Activated naive CD8-positive, alpha-beta T cell treated with anti-CD3 and anti-CD28 coated beads, Interleukin-2, amount 50 U/mL, for 24 hours (primary cell): Measurements from ENCODE around the gene KRT86.
"Not testable (repeated sequence)": the region's sequence is repeated elsewhere in the genome, so short reads cannot be mapped to it uniquely, and the experiment has no call there.

Source experiments
- ATAC-seq: fragments of 150-1000 bp; cut with Tn5 transposase; one replicate; pipeline ENCODE4 v1.10.0; 2021
- DNase-seq: peaks from one replicate; pipeline ENCODE4 v3.0.0; 2021
- H3K27ac Mint-ChIP-seq: one replicate; pipeline ENCODE4 v1.8.0; 2021; ENCODE audit warnings: mild to moderate bottlenecking, mixed read lengths
- H3K27me3 Mint-ChIP-seq: one replicate; pipeline ENCODE4 v1.8.0; 2021; ENCODE audit warnings: mixed read lengths
- H3K36me3 Mint-ChIP-seq: one replicate; pipeline ENCODE4 v1.8.0; 2021; ENCODE audit warnings: low read depth, mixed read lengths
- H3K4me1 Mint-ChIP-seq: one replicate; pipeline ENCODE4 v1.8.0; 2021; ENCODE audit warnings: mixed read lengths
- H3K4me3 Mint-ChIP-seq: one replicate; pipeline ENCODE4 v1.8.0; 2021; ENCODE audit warnings: mild to moderate bottlenecking, moderate library complexity, mixed read lengths
- H3K9me3 Mint-ChIP-seq: one replicate; pipeline ENCODE4 v1.8.0; 2021; ENCODE audit warnings: mixed read lengths

Gene KRT86

DNA sequence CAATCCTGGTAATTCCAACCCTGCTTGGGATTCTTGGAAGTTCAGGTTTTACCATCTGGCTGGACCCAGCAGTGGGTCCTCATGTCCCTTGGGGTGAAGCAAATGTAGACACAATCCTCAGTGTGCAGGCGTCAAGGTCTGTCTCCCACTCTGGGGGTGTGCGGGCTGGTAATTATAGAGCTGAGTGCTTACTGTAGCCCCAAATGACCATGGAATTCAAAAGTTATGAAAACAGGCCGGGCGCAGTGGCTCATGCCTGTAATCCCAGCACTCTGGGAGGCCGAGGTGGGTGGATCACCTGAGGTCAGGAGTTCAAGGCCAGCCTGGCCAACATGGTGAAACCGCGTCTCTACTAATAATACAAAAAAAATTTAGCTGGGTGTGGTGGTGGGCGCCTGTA lies 70.6 kb downstream of the KRT86 start:
- not testable (repeated sequence) for H3K4me1 Mint-ChIP-seq, ATAC-seq, H3K36me3 Mint-ChIP-seq, H3K27ac Mint-ChIP-seq, H3K4me3 Mint-ChIP-seq, DNase-seq, H3K27me3 Mint-ChIP-seq, H3K9me3 Mint-ChIP-seq

DNA sequence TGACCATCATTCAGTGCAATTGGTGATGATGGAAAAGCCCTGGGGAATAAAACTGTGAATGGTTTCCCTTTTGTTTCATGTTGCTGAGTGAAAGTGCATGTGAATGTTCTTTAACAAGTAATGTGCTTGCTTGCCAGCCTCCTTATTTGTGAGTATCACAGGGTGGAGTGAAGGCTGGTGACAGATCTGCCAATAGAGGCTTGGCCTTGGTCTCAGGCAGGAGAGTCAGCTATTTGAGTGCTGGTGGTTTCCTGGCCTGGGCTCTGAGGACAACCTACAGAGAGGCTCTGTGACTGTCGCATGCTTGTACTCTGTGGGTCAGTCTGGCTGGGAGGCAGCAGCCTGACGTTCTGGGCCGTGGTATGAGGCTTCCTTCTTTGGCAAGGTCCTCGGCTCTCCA lies 72.1 kb downstream of the KRT86 start:
- Mint-ChIP-seq H3K4me3 (no peak overlapping the region), H3K27me3 (peaks cover 4% of the 10 kb centered on the region), H3K4me1 (peaks cover 5% of the 10 kb centered on the region), H3K36me3 (no peaks in the 10 kb centered on the region), H3K27ac (no peak overlapping the region), H3K9me3 (no peaks in the 10 kb centered on the region)
- DNase-seq (no peak), ATAC-seq (no peak)

DNA sequence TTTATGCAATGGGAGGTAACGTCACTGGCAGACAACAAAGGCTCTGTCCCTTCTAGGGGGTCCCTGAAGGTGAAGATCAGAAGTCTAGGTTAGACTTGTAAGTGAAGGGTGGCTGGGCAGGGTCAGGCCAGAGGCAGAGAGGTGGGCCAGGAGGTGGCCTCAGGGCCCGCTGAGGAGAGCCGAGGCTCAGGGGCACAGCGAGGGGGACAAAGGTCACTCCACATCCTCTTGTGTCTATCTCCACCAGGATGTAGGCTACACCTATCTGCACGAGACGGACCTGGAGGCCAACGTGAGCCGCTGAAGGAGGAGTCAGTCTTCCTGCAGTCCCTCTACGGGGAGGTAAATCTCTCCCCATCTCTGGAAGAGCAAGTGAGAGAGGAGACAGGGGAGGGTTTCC lies 72.6 kb downstream of the KRT86 start:
- Mint-ChIP-seq H3K27me3 (peaks cover 6% of the 10 kb centered on the region), H3K9me3 (no peaks in the 10 kb centered on the region), H3K4me1 (peaks cover 8% of the 10 kb centered on the region)

DNA sequence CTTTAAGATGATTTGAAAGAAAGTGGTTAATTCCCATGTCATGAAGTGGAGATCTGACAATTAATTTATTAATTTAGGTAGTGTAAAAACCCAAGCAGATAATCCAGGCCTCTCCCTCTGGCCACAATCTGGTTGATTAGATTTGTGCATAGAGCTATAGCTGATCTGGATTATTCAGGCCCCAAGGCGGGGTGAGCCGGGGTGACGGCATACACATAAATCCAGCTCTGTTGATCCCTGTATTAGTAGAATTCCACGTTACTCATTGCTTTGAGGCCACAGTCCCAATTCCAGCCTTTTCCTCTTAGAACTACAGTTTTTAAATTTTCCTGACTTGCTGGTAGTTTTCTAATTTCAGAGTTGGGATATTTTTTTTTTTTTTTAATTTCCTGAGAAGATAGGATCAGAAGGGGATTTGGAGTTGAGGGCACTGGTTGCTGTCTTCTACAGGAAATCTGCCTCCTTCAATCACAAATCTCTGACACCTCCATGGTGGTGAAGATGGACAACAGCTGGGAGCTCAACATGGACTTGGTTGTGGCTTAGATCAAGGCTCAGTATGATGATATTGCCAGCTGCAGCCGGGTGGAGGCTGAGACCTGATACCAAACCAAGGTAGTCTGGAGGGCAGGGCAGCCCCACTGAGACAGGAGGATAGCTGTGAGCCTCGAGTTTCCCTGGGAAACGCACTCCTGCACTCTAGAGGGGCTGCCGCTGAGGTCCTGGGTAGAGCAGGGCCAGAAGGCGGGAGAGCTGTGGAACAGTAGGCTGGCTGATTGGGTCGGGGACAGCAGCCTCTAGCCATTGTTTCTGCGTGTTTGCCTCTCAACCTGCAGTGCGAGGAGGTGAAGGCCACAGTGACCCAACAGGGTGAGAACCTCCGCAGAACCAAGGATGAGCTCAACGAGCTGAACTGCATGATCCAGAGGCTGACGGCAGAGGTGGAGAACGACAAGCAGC lies 73.4 kb downstream of the KRT86 start:
- Mint-ChIP-seq H3K27me3 (peaks cover 6% of the 10 kb centered on the region), H3K36me3 (no peaks in the 10 kb centered on the region), H3K4me3 (no peak overlapping the region), H3K4me1 (peaks cover 16% of the 10 kb centered on the region), H3K9me3 (no peaks in the 10 kb centered on the region), H3K27ac (no peak overlapping the region)
- ATAC-seq = no peak
- no peak for DNase-seq

More for the DNA sequence above, 72.6 kb downstream of the KRT86 start:
- H3K27ac Mint-ChIP-seq = no peak overlapping the region
- ATAC-seq (no peak), DNase-seq (no peak)
- H3K4me3 Mint-ChIP-seq = no peak overlapping the region
- no peaks in the 10 kb centered on the region for H3K36me3 Mint-ChIP-seq

DNA sequence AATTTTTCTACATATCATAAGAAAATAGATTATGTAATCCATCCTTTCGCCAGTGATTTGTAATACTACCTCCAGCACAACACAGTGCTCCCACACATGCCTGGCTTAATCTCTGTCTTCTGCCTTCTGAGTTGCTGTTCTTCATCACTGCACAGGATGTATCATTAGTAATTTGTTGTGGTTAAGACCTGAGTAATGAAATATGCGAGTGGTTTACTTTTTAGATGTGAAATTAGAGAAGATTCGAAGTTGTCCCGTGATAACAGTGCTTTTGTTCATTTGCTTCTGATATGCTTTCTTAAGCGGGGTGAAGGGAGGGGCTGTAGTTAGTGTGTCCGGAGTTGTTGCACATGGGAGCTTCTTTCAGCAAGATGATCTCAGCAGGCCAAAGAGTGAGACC lies 74.8 kb downstream of the KRT86 start:
- ATAC-seq (no peak), DNase-seq (no peak)
- Mint-ChIP-seq H3K9me3 (no peaks in the 10 kb centered on the region), H3K4me3 (no peak overlapping the region), H3K36me3 (no peaks in the 10 kb centered on the region), H3K27ac (no peak overlapping the region), H3K27me3 (peaks cover 6% of the 10 kb centered on the region), H3K4me1 (peaks cover 18% of the 10 kb centered on the region)

DNA sequence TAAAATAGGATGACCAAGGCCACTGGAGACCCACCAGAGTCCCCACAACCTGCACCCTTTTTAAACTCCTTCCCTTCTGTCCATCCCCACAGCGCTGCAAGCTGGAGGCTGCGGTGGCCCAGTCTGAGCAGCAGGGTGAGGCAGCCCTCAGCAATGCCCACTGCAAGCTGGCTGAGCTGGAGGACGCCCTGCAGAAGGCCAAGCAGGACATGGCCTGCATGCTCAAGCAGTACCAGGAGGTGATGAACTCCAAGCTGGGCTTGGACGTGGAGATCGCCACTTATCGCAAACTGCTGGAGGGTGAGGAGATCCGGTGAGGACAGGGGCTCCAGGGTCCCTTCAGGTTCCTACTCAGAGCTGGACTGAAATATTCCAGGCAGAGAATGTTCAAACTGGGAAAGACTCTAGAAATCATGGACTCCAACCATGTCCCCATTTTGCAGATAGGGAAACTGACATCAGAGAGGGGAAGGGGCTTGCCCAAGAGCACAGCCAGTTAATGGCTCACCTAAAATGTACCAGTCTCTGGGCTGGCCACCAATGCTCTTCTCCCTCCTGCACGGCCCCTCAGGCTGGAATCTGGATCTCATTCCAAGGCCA lies 75.7 kb downstream of the KRT86 start:
- Mint-ChIP-seq H3K4me3 (no peak overlapping the region), H3K9me3 (no peaks in the 10 kb centered on the region), H3K4me1 (peaks cover 18% of the 10 kb centered on the region), H3K36me3 (no peaks in the 10 kb centered on the region), H3K27ac (no peak overlapping the region), H3K27me3 (peaks cover 6% of the 10 kb centered on the region)
- DNase-seq = no peak
- no peak for ATAC-seq

DNA sequence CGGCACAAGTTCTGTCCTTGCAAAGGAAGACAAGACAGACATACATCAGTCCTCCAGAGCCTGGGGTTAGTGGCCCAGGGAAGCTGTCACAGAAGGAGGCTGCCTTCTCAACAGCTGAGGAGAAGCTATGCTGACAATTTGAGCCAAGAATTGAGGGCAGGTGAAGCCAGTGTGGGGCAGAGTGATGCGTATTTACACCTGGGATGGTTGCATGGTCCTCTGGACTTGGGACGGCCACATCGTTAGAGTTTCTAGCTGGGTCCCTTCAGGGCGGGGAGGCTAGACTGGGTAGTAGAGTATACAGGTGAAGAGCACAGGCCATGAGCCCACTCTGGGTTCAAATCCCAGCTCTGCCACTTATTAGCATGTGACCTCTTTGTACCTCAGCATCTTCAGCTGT lies 76.3 kb downstream of the KRT86 start:
- H3K36me3 Mint-ChIP-seq = no peaks in the 10 kb centered on the region
- peaks cover 6% of the 10 kb centered on the region for H3K27me3 Mint-ChIP-seq
- H3K4me1 Mint-ChIP-seq = peaks cover 18% of the 10 kb centered on the region
- DNase-seq = no peak
- no peak overlapping the region for H3K4me3 Mint-ChIP-seq
- H3K9me3 Mint-ChIP-seq = no peaks in the 10 kb centered on the region
- no peak overlapping the region for H3K27ac Mint-ChIP-seq
- no peak for ATAC-seq

DNA sequence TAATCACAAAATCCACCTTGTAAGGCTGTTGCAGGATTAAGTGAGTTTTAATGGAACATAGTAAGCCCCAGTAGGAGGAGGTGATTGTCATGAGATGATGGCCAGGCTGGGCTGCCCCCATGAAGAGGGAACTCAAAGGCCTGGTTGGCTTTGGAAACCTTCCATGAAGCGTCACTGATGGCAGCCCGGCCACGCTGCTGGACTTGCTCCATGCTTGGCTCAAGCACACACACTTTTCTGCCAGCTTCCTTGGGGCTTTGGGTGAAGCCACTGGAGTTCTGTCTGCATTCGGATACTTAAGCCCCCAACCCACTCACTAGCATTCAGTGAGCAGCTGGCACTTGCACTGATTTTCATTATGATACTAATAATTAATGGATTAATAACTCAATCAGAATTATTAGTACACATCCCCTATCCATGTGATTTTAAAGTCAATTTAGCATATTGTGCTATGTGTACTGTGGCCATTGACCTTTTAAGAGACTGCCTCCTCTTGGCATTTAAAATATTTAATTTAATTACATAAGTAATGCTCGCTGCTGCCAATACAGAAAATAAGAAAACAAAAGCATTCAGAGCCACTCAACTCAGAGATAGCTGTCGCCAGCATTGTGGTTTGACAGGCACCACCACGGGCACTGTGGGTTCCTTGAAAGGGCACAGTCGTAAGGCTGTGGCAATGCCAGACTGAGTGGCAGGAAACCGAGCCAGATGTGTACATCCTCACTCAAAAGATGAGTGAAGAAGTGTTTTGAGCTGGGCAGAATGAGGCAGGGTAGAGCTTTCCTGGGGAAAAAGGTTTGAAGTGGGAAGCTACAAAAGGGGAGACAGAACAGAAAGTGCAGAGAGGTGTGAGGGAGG lies 77.0 kb downstream of the KRT86 start:
- no peaks in the 10 kb centered on the region for H3K9me3 Mint-ChIP-seq
- DNase-seq (peak; percentile 39), ATAC-seq (peak; percentile 85)
- H3K4me3 Mint-ChIP-seq = no peak overlapping the region
- H3K27ac Mint-ChIP-seq = peak overlapping the region; percentile 11
- H3K27me3 Mint-ChIP-seq = peaks cover 6% of the 10 kb centered on the region
- H3K36me3 Mint-ChIP-seq = no peaks in the 10 kb centered on the region
- peaks cover 18% of the 10 kb centered on the region for H3K4me1 Mint-ChIP-seq

DNA sequence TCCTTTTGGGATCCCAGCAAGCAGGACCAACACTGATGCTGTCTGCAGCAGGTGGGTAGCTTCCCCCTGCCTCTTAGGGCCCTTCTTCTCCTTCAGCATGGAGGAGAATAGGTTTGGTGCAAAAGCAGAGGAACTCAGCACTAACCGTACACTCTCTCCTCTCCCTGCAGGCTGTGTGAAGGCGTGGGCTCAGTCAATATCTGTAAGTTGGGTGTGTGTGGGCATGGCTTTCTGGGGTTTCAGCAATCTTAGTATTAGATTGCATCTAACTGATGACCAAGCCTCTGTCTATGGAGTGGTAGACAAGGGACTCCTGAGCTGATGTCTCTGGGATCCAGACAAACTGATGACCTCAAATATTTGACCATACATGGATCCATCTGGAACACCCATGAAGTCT lies 78.5 kb downstream of the KRT86 start:
- DNase-seq (no peak), ATAC-seq (no peak)
- Mint-ChIP-seq H3K27ac (no peak overlapping the region), H3K36me3 (no peaks in the 10 kb centered on the region), H3K27me3 (peaks cover 6% of the 10 kb centered on the region), H3K9me3 (no peaks in the 10 kb centered on the region), H3K4me1 (peaks cover 24% of the 10 kb centered on the region), H3K4me3 (no peak overlapping the region)

DNA sequence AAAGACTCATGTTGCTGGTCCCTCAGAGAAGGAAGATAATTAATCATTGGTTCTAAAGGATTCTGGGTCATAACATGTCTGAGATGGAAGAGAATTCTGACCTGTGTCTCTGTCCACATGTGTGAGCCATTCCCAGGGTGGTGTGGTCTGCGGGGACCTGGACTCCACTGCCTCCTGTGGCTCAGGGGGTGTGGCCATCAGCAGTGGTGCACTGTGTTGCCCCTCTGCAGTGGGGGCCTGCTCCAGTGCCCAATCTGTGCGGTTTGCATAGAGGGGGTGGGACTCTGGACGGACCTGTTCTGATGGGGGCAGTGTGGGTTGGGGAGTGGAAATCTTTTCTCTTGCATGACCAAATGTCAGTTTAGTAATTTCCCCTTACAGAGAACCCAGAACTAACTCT lies 79.3 kb downstream of the KRT86 start:
- no peaks in the 10 kb centered on the region for H3K9me3 Mint-ChIP-seq
- H3K27me3 Mint-ChIP-seq = peaks cover 6% of the 10 kb centered on the region
- ATAC-seq (no peak), DNase-seq (no peak)
- H3K4me3 Mint-ChIP-seq = no peak overlapping the region
- no peaks in the 10 kb centered on the region for H3K36me3 Mint-ChIP-seq
- H3K27ac Mint-ChIP-seq = no peak overlapping the region
- H3K4me1 Mint-ChIP-seq = peaks cover 32% of the 10 kb centered on the region

DNA sequence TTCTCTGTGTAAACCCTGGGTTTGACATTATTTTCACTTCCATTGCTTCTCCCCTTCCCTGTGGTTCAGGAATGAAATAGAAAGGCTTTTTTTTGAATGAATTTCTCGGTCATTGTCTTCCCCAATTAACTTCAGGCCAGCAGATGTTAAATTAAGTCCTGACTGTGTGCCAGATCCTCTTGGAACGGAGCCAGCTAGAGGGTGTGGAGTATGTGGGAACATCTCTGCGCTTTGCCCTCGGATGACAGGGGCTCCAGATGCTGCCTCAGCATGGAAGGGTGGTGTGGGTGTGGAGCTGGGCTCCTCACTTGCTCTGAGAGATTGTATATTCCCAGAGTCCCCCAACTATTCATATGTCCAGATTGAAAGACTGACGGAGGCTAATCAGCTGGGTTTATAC lies 79.8 kb downstream of the KRT86 start:
- DNase-seq = no peak
- no peaks in the 10 kb centered on the region for H3K36me3 Mint-ChIP-seq
- peaks cover 36% of the 10 kb centered on the region for H3K4me1 Mint-ChIP-seq
- H3K27me3 Mint-ChIP-seq = peaks cover 6% of the 10 kb centered on the region
- H3K9me3 Mint-ChIP-seq = no peaks in the 10 kb centered on the region
- H3K27ac Mint-ChIP-seq = no peak overlapping the region
- H3K4me3 Mint-ChIP-seq = no peak overlapping the region
- ATAC-seq = no peak

DNA sequence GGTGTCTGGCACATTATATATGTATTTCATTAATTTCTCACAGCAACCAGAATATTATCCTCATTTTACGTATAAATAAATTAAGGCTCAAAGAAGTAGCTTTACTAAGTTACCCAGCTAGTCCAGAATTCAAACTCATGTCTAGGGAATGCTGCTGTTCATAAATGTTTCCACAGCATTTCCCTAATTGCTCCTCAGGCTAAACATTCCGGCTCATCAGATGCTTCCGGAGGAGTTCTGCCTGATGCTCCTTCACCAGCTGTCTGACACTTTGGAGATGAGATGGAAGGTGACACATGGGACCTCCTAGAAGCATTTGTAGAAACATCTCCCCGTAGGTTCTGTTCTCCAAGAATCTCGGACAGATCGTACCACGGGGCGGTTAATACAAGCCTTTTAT lies 80.7 kb downstream of the KRT86 start:
- Mint-ChIP-seq H3K27ac (no peak overlapping the region), H3K4me1 (peaks cover 40% of the 10 kb centered on the region), H3K27me3 (peaks cover 6% of the 10 kb centered on the region), H3K36me3 (no peaks in the 10 kb centered on the region), H3K9me3 (no peaks in the 10 kb centered on the region), H3K4me3 (no peak overlapping the region)
- no peak for DNase-seq
- no peak for ATAC-seq

DNA sequence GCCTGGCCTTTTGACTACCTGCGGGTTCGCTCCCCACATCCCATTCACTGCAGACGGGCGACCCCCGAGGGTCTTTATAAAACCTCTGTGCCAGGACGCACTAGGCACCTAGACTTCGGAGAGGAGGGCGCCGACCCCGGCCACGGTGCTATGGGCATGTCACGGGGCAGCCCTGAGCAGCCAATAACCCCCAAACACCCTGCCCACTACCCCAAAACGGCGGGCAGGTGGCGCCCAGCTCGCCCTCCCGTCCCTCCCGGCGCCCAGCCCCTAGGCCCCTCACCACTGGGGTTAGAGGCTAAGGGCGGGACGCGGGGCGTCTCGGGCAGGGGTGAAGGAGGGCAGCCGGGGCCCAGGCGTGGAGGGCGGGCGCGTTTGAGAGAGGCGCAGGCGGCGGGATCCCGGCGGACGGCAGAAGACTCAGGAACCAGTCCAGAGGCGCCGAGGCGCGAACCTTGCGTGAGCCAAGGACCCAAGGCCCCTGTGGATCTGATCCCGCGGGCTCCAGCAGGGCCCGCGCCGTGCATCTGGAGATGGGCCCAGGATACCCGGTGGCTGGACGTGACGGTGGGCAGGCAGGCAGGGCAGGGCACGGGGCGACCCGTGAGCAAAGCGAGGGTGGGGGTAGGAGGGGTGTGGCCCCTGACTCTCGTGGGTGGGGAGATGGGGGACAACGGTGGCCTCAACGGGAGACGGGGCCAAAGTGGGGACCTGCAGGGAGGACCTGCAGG lies 81.8 kb downstream of the KRT86 start:
- no peaks in the 10 kb centered on the region for H3K9me3 Mint-ChIP-seq
- H3K4me3 Mint-ChIP-seq = no peak overlapping the region
- no peaks in the 10 kb centered on the region for H3K36me3 Mint-ChIP-seq
- H3K4me1 Mint-ChIP-seq = peaks cover 36% of the 10 kb centered on the region
- peaks cover 1% of the 10 kb centered on the region for H3K27me3 Mint-ChIP-seq
- DNase-seq (no peak), ATAC-seq (no peak)
- no peak overlapping the region for H3K27ac Mint-ChIP-seq
